Measurements from ENCODE around the gene YIPF6.
"Not testable (repeated sequence)": the region's sequence is repeated elsewhere in the genome, so short reads cannot be mapped to it uniquely, and the experiment has no call there.

YIPF6 gene

GRCh38 chrX:68462653-68463052 lies 36.2 kb upstream of the YIPF6 start:
- ATAC-seq (ENCODE audit: insufficient read depth, low read depth), result peak; percentile 52; the same call in 1 of the 3 replicates
- Histone ChIP-seq H4K20me1 (ENCODE audit: insufficient read depth, low read length) (no peaks in the 10 kb centered on the region), H3K27me3 (ENCODE audit: insufficient read depth, low read length, poor library complexity) (no peaks in the 10 kb centered on the region), H3K4me2 (ENCODE audit: insufficient read depth, low read length) (no peak overlapping the region), H3K9me3 (ENCODE audit: insufficient read depth, low read length, severe bottlenecking) (no peaks in the 10 kb centered on the region), H3K9ac (ENCODE audit: low read depth, low read length) (no peak overlapping the region), H3K4me1 (ENCODE audit: insufficient read depth, low read length) (no peaks in the 10 kb centered on the region), H3K36me3 (ENCODE audit: insufficient read depth, low read length) (no peaks in the 10 kb centered on the region), H3K4me3 (ENCODE audit: low read depth in 1 of 2, low read length in 2 of 2) (no peak overlapping the region), H3K79me2 (ENCODE audit: insufficient read depth, low read length) (no peaks in the 10 kb centered on the region), H2AFZ (ENCODE audit: low read depth, low read length) (no peak overlapping the region; the same call in 1 of the 2 replicates), H3K27ac (ENCODE audit: low read length) (no peak overlapping the region)
- peak; percentile 4 for DNase-seq
- TF ChIP-seq, protein P1, sequence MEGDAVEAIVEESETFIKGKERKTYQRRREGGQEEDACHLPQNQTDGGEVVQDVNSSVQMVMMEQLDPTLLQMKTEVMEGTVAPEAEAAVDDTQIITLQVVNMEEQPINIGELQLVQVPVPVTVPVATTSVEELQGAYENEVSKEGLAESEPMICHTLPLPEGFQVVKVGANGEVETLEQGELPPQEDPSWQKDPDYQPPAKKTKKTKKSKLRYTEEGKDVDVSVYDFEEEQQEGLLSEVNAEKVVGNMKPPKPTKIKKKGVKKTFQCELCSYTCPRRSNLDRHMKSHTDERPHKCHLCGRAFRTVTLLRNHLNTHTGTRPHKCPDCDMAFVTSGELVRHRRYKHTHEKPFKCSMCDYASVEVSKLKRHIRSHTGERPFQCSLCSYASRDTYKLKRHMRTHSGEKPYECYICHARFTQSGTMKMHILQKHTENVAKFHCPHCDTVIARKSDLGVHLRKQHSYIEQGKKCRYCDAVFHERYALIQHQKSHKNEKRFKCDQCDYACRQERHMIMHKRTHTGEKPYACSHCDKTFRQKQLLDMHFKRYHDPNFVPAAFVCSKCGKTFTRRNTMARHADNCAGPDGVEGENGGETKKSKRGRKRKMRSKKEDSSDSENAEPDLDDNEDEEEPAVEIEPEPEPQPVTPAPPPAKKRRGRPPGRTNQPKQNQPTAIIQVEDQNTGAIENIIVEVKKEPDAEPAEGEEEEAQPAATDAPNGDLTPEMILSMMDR (IDR thresholded peaks at IDR 0.05; ENCODE audit: borderline replicate concordance, extremely low read depth, low read length, poor library complexity, severe bottlenecking), result peak; percentile 67
- TF ChIP-seq EZH2 (IDR thresholded peaks at IDR 0.05; ENCODE audit: borderline replicate concordance, low read depth, low read length, severe bottlenecking), result no peak

GRCh38 chrX:68463880-68464279 lies 35.0 kb upstream of the YIPF6 start:
- ATAC-seq (ENCODE audit: insufficient read depth, low read depth) (no peak), DNase-seq (no peak)
- H3K4me1 ChIP-seq (ENCODE audit: insufficient read depth, low read length), result no peaks in the 10 kb centered on the region
- H3K27me3 ChIP-seq (ENCODE audit: insufficient read depth, low read length, poor library complexity), result no peaks in the 10 kb centered on the region
- H4K20me1 ChIP-seq (ENCODE audit: insufficient read depth, low read length), result no peaks in the 10 kb centered on the region
- H3K36me3 ChIP-seq (ENCODE audit: insufficient read depth, low read length), result no peaks in the 10 kb centered on the region
- no peak overlapping the region for H3K4me2 ChIP-seq (ENCODE audit: insufficient read depth, low read length)
- no peak overlapping the region for H3K9ac ChIP-seq (ENCODE audit: low read depth, low read length)
- H3K9me3 ChIP-seq (ENCODE audit: insufficient read depth, low read length, severe bottlenecking), result no peaks in the 10 kb centered on the region
- H3K4me3 ChIP-seq (ENCODE audit: low read depth in 1 of 2, low read length in 2 of 2), result no peak overlapping the region
- no peak overlapping the region for H2AFZ ChIP-seq (ENCODE audit: low read depth, low read length)
- TF ChIP-seq EZH2 (IDR thresholded peaks at IDR 0.05; ENCODE audit: borderline replicate concordance, low read depth, low read length, severe bottlenecking), result no peak
- TF ChIP-seq, protein P1 (IDR thresholded peaks at IDR 0.05; ENCODE audit: borderline replicate concordance, extremely low read depth, low read length, poor library complexity, severe bottlenecking), result no peak
- H3K79me2 ChIP-seq (ENCODE audit: insufficient read depth, low read length), result no peaks in the 10 kb centered on the region
- H3K27ac ChIP-seq (ENCODE audit: low read length), result no peak overlapping the region

DNA sequence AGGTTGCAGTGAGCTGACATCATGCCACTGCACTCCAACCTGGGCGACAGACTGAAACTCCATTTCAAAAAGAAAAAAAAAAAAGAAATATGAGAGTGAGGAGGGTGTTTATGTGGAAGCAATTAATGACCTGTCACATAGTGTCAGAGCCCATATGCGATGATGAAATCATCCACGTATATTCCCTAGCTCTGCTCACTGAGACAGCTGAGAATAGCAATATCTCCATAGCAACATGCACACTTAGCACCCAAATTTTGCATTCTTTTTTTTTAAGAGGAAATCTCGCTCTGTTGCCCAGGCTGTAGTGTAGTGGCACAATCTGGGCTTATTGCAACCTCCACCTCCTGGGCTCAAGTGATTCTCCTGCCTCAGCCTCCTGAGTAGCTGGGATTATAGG lies 34.1 kb upstream of the YIPF6 start:
- no peak overlapping the region for H3K9ac ChIP-seq (ENCODE audit: low read depth, low read length)
- no peak overlapping the region for H3K4me3 ChIP-seq (ENCODE audit: low read depth in 1 of 2, low read length in 2 of 2)
- TF ChIP-seq, protein P1 (IDR thresholded peaks at IDR 0.05; ENCODE audit: borderline replicate concordance, extremely low read depth, low read length, poor library complexity, severe bottlenecking), result no peak
- TF ChIP-seq EZH2 (IDR thresholded peaks at IDR 0.05; ENCODE audit: borderline replicate concordance, low read depth, low read length, severe bottlenecking), result no peak
- no peaks in the 10 kb centered on the region for H3K36me3 ChIP-seq (ENCODE audit: insufficient read depth, low read length)
- no peak for ATAC-seq (ENCODE audit: insufficient read depth, low read depth)
- no peaks in the 10 kb centered on the region for H3K79me2 ChIP-seq (ENCODE audit: insufficient read depth, low read length)
- H3K27me3 ChIP-seq (ENCODE audit: insufficient read depth, low read length, poor library complexity), result no peaks in the 10 kb centered on the region
- no peaks in the 10 kb centered on the region for H3K4me1 ChIP-seq (ENCODE audit: insufficient read depth, low read length)
- no peak overlapping the region for H3K27ac ChIP-seq (ENCODE audit: low read length)
- no peak for DNase-seq
- no peak overlapping the region for H3K4me2 ChIP-seq (ENCODE audit: insufficient read depth, low read length)
- no peaks in the 10 kb centered on the region for H4K20me1 ChIP-seq (ENCODE audit: insufficient read depth, low read length)
- H3K9me3 ChIP-seq (ENCODE audit: insufficient read depth, low read length, severe bottlenecking), result no peaks in the 10 kb centered on the region
- H2AFZ ChIP-seq (ENCODE audit: low read depth, low read length), result no peak overlapping the region

DNA sequence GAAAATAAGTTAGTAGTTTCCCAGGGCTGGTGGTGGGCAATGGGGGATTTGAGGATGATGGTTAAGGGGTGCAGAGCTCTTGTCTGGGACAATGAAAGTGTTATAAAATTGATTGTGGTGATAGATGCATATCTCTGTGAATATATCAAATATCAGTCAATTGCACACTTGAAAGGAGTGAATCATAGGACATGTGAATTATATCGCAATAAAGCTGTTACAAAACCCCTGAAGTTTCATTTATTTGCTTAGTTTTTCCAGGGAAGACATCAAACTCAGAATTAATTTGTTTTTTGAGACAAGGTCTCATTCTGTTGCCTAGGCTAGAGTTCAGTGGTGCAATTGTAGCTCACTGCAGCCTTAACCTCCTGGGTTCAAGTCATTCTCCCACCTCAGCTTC lies 17.9 kb upstream of the YIPF6 start:
- H3K27ac ChIP-seq (ENCODE audit: low read length), result no peak overlapping the region
- no peaks in the 10 kb centered on the region for H3K27me3 ChIP-seq (ENCODE audit: insufficient read depth, low read length, poor library complexity)
- H3K4me2 ChIP-seq (ENCODE audit: insufficient read depth, low read length), result no peak overlapping the region
- no peak overlapping the region for H3K4me3 ChIP-seq (ENCODE audit: low read depth in 1 of 2, low read length in 2 of 2)
- no peak overlapping the region for H3K9ac ChIP-seq (ENCODE audit: low read depth, low read length)
- H3K4me1 ChIP-seq (ENCODE audit: insufficient read depth, low read length), result no peaks in the 10 kb centered on the region
- H3K79me2 ChIP-seq (ENCODE audit: insufficient read depth, low read length), result no peaks in the 10 kb centered on the region
- TF ChIP-seq, protein P1 (IDR thresholded peaks at IDR 0.05; ENCODE audit: borderline replicate concordance, extremely low read depth, low read length, poor library complexity, severe bottlenecking), result no peak
- TF ChIP-seq EZH2 (IDR thresholded peaks at IDR 0.05; ENCODE audit: borderline replicate concordance, low read depth, low read length, severe bottlenecking), result no peak
- DNase-seq (no peak), ATAC-seq (ENCODE audit: insufficient read depth, low read depth) (no peak)
- H3K36me3 ChIP-seq (ENCODE audit: insufficient read depth, low read length), result no peaks in the 10 kb centered on the region
- no peaks in the 10 kb centered on the region for H4K20me1 ChIP-seq (ENCODE audit: insufficient read depth, low read length)
- H3K9me3 ChIP-seq (ENCODE audit: insufficient read depth, low read length, severe bottlenecking), result no peaks in the 10 kb centered on the region
- no peak overlapping the region for H2AFZ ChIP-seq (ENCODE audit: low read depth, low read length)

DNA sequence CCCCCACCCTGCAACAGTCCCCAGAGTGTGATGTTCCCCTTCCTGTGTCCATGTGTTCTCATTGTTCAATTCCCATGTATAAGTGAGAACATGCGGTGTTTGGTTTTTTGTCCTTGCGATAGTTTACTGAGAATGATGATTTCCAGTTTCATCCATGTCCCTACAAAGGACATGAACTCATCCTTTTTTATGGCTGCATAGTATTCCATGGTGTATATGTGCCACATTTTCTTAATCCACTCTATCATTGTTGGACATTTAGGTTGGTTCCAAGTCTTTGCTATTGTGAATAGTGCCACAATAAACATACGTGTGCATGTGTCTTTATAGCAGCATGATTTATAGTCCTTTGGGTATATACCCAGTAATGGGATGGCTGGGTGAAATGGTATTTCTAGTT lies 12.7 kb upstream of the YIPF6 start:
- DNase-seq; H3K27me3 ChIP-seq (ENCODE audit: insufficient read depth, low read length, poor library complexity); ATAC-seq (ENCODE audit: insufficient read depth, low read depth); H3K36me3 ChIP-seq (ENCODE audit: insufficient read depth, low read length); H3K4me2 ChIP-seq (ENCODE audit: insufficient read depth, low read length); H3K9me3 ChIP-seq (ENCODE audit: insufficient read depth, low read length, severe bottlenecking); H4K20me1 ChIP-seq (ENCODE audit: insufficient read depth, low read length); H3K27ac ChIP-seq (ENCODE audit: low read length); H3K9ac ChIP-seq (ENCODE audit: low read depth, low read length); H3K4me3 ChIP-seq (ENCODE audit: low read depth in 1 of 2, low read length in 2 of 2); H3K79me2 ChIP-seq (ENCODE audit: insufficient read depth, low read length); H3K4me1 ChIP-seq (ENCODE audit: insufficient read depth, low read length); H2AFZ ChIP-seq (ENCODE audit: low read depth, low read length): not testable (repeated sequence)
